ENCODE measurements around the gene GK.

DNA sequence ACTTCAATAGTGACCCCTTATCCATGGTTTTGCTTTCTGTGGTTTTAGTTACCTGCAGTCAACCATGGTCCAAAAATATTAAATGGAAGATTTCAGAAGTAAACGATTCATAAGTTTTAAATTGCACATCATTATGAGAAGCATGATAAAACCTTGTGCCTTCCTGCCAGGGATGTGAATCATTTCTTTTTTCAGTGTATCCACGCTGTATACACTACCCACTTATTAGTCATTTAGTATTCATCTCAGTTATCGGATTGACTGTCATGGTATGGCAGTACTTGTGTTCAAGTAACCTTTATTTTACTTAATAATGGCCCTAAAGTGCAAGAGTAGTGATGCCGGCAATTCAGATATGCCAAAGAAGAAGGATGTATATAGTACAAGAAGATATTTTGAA is 38.0 kb upstream of the GK start:
- TF ChIP-seq POLR2AphosphoS5 (IDR thresholded peaks at IDR 0.05; ENCODE audit: low read depth, low read length), result no peak
- TF ChIP-seq, protein P1, sequence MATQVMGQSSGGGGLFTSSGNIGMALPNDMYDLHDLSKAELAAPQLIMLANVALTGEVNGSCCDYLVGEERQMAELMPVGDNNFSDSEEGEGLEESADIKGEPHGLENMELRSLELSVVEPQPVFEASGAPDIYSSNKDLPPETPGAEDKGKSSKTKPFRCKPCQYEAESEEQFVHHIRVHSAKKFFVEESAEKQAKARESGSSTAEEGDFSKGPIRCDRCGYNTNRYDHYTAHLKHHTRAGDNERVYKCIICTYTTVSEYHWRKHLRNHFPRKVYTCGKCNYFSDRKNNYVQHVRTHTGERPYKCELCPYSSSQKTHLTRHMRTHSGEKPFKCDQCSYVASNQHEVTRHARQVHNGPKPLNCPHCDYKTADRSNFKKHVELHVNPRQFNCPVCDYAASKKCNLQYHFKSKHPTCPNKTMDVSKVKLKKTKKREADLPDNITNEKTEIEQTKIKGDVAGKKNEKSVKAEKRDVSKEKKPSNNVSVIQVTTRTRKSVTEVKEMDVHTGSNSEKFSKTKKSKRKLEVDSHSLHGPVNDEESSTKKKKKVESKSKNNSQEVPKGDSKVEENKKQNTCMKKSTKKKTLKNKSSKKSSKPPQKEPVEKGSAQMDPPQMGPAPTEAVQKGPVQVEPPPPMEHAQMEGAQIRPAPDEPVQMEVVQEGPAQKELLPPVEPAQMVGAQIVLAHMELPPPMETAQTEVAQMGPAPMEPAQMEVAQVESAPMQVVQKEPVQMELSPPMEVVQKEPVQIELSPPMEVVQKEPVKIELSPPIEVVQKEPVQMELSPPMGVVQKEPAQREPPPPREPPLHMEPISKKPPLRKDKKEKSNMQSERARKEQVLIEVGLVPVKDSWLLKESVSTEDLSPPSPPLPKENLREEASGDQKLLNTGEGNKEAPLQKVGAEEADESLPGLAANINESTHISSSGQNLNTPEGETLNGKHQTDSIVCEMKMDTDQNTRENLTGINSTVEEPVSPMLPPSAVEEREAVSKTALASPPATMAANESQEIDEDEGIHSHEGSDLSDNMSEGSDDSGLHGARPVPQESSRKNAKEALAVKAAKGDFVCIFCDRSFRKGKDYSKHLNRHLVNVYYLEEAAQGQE (IDR thresholded peaks at IDR 0.05; ENCODE audit: insufficient read depth in 1 of 2, low read depth in 2 of 2, low read length in 2 of 2), result no peak
- no peak for TF ChIP-seq TAF1 (IDR thresholded peaks at IDR 0.05; ENCODE audit: borderline replicate concordance, insufficient read depth, low read length)
- no peak for TF ChIP-seq FOXP2 (optimal IDR thresholded peaks at IDR 0.05; ENCODE audit: borderline replicate concordance, extremely low read depth, extremely low read length, insufficient read depth)
- no peak for TF ChIP-seq SIN3A (IDR thresholded peaks at IDR 0.05; ENCODE audit: borderline replicate concordance, insufficient read depth, low read length)

Data from PFSK-1 (cell line).